GM18507 (cell line): ENCODE results near the gene HLCS.

Experiments
- DNase-seq: peaks from one replicate; pipeline ENCODE4 v3.0.0; 2011; ENCODE audit warnings: low read depth; ENCODE audit not compliant: insufficient read length; ENCODE audit errors: extremely low spot score
- FAIRE-seq: peaks from 2 replicates; lab custom pipeline; 2011; peaks lifted over from hg19 to GRCh38; lab: Jason Lieb, UNC

Gene HLCS

GRCh38 chr21:36922861-36923260, 43.6 kb downstream of the HLCS start:
- no peak for DNase-seq
- no peak for FAIRE-seq

GRCh38 chr21:36918291-36918690, 48.2 kb downstream of the HLCS start:
- no peak for DNase-seq
- FAIRE-seq, result no peak

GRCh38 chr21:36917471-36918158, 48.9 kb downstream of the HLCS start:
- DNase-seq (no peak), FAIRE-seq (no peak)

GRCh38 chr21:36916718-36917117, 49.8 kb downstream of the HLCS start:
- FAIRE-seq, result no peak
- no peak for DNase-seq

GRCh38 chr21:36915696-36916245, 50.7 kb downstream of the HLCS start:
- DNase-seq (no peak), FAIRE-seq (no peak)

- DNase-seq (no peak), FAIRE-seq (no peak)
Observed at GRCh38 chr21:36915014-36915695, 51.3 kb downstream of the HLCS start.

- DNase-seq, result no peak
- no peak for FAIRE-seq
Observed at GRCh38 chr21:36914244-36915013, 52.0 kb downstream of the HLCS start.

GRCh38 chr21:36913247-36914169, 53.0 kb downstream of the HLCS start:
- no peak for DNase-seq
- no peak for FAIRE-seq

GRCh38 chr21:36910581-36911307, 55.7 kb downstream of the HLCS start:
- DNase-seq (no peak), FAIRE-seq (no peak)

- FAIRE-seq (no peak), DNase-seq (no peak)
Observed at GRCh38 chr21:36909901-36910561, 56.4 kb downstream of the HLCS start.

GRCh38 chr21:36909423-36909822, 57.0 kb downstream of the HLCS start:
- DNase-seq, result no peak
- no peak for FAIRE-seq

- no peak for FAIRE-seq
- DNase-seq, result no peak
Observed at GRCh38 chr21:36908260-36908908, 58.1 kb downstream of the HLCS start.

- DNase-seq, result no peak
- no peak for FAIRE-seq
Observed at GRCh38 chr21:36904093-36904666, 62.3 kb downstream of the HLCS start.

GRCh38 chr21:36902793-36903192, 63.7 kb downstream of the HLCS start:
- no peak for DNase-seq
- no peak for FAIRE-seq

GRCh38 chr21:36902331-36902730, 64.1 kb downstream of the HLCS start:
- FAIRE-seq (no peak), DNase-seq (no peak)

- no peak for FAIRE-seq
- DNase-seq, result no peak
Observed at GRCh38 chr21:36901575-36901974, 64.9 kb downstream of the HLCS start.

GRCh38 chr21:36893581-36893980, 72.9 kb downstream of the HLCS start:
- no peak for DNase-seq
- no peak for FAIRE-seq
